H1 (cell line): ENCODE measurements around the gene P3H1. TPM values are rescaled to one million over a fixed set of nuclear protein-coding genes. Genes with fewer than 3 reads are reported as not detected.

Experiments
- CTCF ChIA-PET: fragments of 300-600 bp; sonication (Branson Sonifier 250); formaldehyde crosslinking; loops from one replicate; lab custom pipeline; 2021; ENCODE audit not compliant: partially characterized antibody; lab: Charles Lee
- POLR2A ChIA-PET: fragments of 300-600 bp; sonication (Branson Sonifier 250); formaldehyde crosslinking; loops from one replicate; lab custom pipeline; 2021; ENCODE audit warnings: inconsistent platforms; ENCODE audit not compliant: partially characterized antibody; lab: Charles Lee
- DNase-seq, 2 experiments: peaks; one replicate each; pipeline versions ENCODE4 v3.0.0 to v3.0.0-alpha.2; 2010 to 2022; ENCODE audit warnings: low spot score in 2 of 2, low read depth in 1 of 2, mixed read lengths in 1 of 2
- FAIRE-seq: peaks from 2 replicates; lab custom pipeline; 2011; peaks lifted over from hg19 to GRCh38; lab: Jason Lieb, UNC
- H2AFZ ChIP-seq: 2 replicates; pipeline ENCODE4 v1.8.1; 2012; ENCODE audit warnings: low read length, inconsistent platforms
- H2AK5ac ChIP-seq: 2 replicates; pipeline ENCODE4 v1.6.1; 2013; ENCODE audit warnings: low read depth, low read length
- H2BK120ac ChIP-seq: replicated peaks from 2 replicates; pipeline ENCODE3; 2013; ENCODE audit warnings: low read depth, low read length, inconsistent platforms
- H2BK12ac ChIP-seq: 2 replicates; pipeline ENCODE4 v1.6.1; 2013; ENCODE audit warnings: low read depth, low read length
- H2BK15ac ChIP-seq: 2 replicates; pipeline ENCODE4 v1.6.1; 2013; ENCODE audit warnings: low read length
- H2BK20ac ChIP-seq: 2 replicates; pipeline ENCODE4 v1.6.1; 2013; ENCODE audit warnings: low read length
- H2BK5ac ChIP-seq: 2 replicates; pipeline ENCODE4 v1.6.1; 2013; ENCODE audit warnings: low read depth, low read length
- H3K14ac ChIP-seq: 2 replicates; pipeline ENCODE4 v1.6.1; 2013; ENCODE audit warnings: inconsistent platforms; ENCODE audit not compliant: insufficient read length
- H3K18ac ChIP-seq: 2 replicates; pipeline ENCODE4 v1.6.1; 2013; ENCODE audit warnings: low read length; ENCODE audit errors: extremely low read depth
- H3K23ac ChIP-seq: 2 replicates; pipeline ENCODE4 v1.6.1; 2013; ENCODE audit warnings: inconsistent platforms; ENCODE audit not compliant: insufficient read length
- H3K23me2 ChIP-seq: 2 replicates; pipeline ENCODE4 v1.6.1; 2013; ENCODE audit warnings: low read depth, low read length
- H3K27ac ChIP-seq: 2 replicates; pipeline ENCODE4 v1.6.1; 2011; ENCODE audit warnings: low read depth, low read length, inconsistent platforms
- H3K27me3 ChIP-seq, 4 experiments: replicated peaks in 1 of 4; 1 replicate in 1 of 4; 2 replicates in 3 of 4; pipeline versions ENCODE4 v1.6.1 to v1.8.1; 2011 to 2013; ENCODE audit warnings: low read length in 3 of 4, mild to moderate bottlenecking in 3 of 4, inconsistent platforms in 2 of 4, mixed read lengths in 2 of 4, moderate library complexity in 1 of 4; ENCODE audit not compliant: control insufficient read depth in 3 of 4, insufficient read depth in 3 of 4; ENCODE audit errors: extremely low read depth in 1 of 4
- H3K36me3 ChIP-seq, 4 experiments: 2 replicates each; pipeline versions ENCODE4 v1.6.1 to v1.8.1; 2011 to 2013; ENCODE audit warnings: mild to moderate bottlenecking in 4 of 4, low read length in 3 of 4, moderate library complexity in 2 of 4, control low read depth in 1 of 4, inconsistent platforms in 1 of 4; ENCODE audit not compliant: insufficient read depth in 4 of 4, control insufficient read depth in 2 of 4
- H3K4ac ChIP-seq: replicated peaks from 2 replicates; pipeline ENCODE3; 2013; ENCODE audit warnings: low read length, low read depth, mixed read lengths, inconsistent platforms; ENCODE audit not compliant: insufficient read length
- H3K4me1 ChIP-seq, 4 experiments: replicated peaks in 1 of 4; 1 replicate in 1 of 4; 2 replicates in 3 of 4; pipeline versions ENCODE4 v1.6.1 to v1.8.1; 2011 to 2013; ENCODE audit warnings: low read length in 3 of 4, inconsistent platforms in 2 of 4, mixed read lengths in 1 of 4; ENCODE audit not compliant: insufficient read depth in 4 of 4, control insufficient read depth in 3 of 4
- H3K4me2 ChIP-seq, 2 experiments: 2 replicates each; pipeline versions ENCODE4 v1.6.1 to v1.8.1; 2011 to 2013; ENCODE audit warnings: low read depth in 2 of 2, low read length in 2 of 2, control low read depth in 1 of 2, inconsistent platforms in 1 of 2, mild to moderate bottlenecking in 1 of 2; ENCODE audit not compliant: insufficient read depth in 1 of 2
- H3K4me3 ChIP-seq, 4 experiments: fragments of 200-600, 300-600 bp in 1 of 4; sonication (generic), shearing (Covaris generic), sonication (Bioruptor Twin) in 1 of 4; 2 replicates each; pipeline versions ENCODE4 v1.5.1 to v1.8.1; 2011 to 2016; ENCODE audit warnings: low read length in 4 of 4, low read depth in 3 of 4, control low read depth in 2 of 4, inconsistent platforms in 2 of 4, mild to moderate bottlenecking in 2 of 4, mixed read lengths in 1 of 4, moderate library complexity in 1 of 4; ENCODE audit not compliant: insufficient read depth in 2 of 4; ENCODE audit errors: extremely low read depth in 1 of 4
- H3K56ac ChIP-seq: replicated peaks from 2 replicates; pipeline ENCODE3; 2013; ENCODE audit warnings: low read depth, mild to moderate bottlenecking, mixed read lengths, low read length, inconsistent platforms; ENCODE audit not compliant: insufficient read length
- H3K79me1 ChIP-seq: 2 replicates; pipeline ENCODE4 v1.6.1; 2013; ENCODE audit warnings: low read depth, low read length, control low read depth
- H3K79me2 ChIP-seq, 2 experiments: 2 replicates each; pipeline versions ENCODE4 v1.6.1 to v1.8.1; 2012 to 2013; ENCODE audit warnings: low read length in 2 of 2, mild to moderate bottlenecking in 2 of 2, inconsistent platforms in 1 of 2; ENCODE audit not compliant: insufficient read depth in 2 of 2, control insufficient read depth in 1 of 2
- H3K9ac ChIP-seq, 4 experiments: replicated peaks in 1 of 4; 1 replicate in 1 of 4; 2 replicates in 3 of 4; pipeline versions ENCODE4 v1.6.1 to v1.8.1; 2011 to 2013; ENCODE audit warnings: low read depth in 3 of 4, low read length in 3 of 4, control low read depth in 2 of 4, mild to moderate bottlenecking in 2 of 4, moderate library complexity in 2 of 4, inconsistent platforms in 1 of 4; ENCODE audit errors: extremely low read depth in 1 of 4
- H3K9me3 ChIP-seq, 2 experiments: 2 replicates each; pipeline versions ENCODE4 v1.6.1 to v1.8.1; 2012 to 2013; ENCODE audit warnings: mild to moderate bottlenecking in 2 of 2, moderate library complexity in 2 of 2, control low read depth in 1 of 2, inconsistent platforms in 1 of 2, low read depth in 1 of 2, low read length in 1 of 2, mixed read lengths in 1 of 2; ENCODE audit not compliant: insufficient read depth in 2 of 2
- H4K20me1 ChIP-seq, 2 experiments: replicated peaks in 1 of 2; 2 replicates each; pipeline versions ENCODE3 to v1.8.1; 2011 to 2013; ENCODE audit warnings: inconsistent platforms in 2 of 2, low read length in 2 of 2, mild to moderate bottlenecking in 1 of 2; ENCODE audit not compliant: insufficient read depth in 2 of 2, control insufficient read depth in 1 of 2
- H4K5ac ChIP-seq: 2 replicates; pipeline ENCODE4 v1.6.1; 2013; ENCODE audit warnings: low read length, low read depth, mixed read lengths, inconsistent platforms; ENCODE audit not compliant: insufficient read length
- H4K8ac ChIP-seq: 2 replicates; pipeline ENCODE4 v1.8.0; 2013; ENCODE audit warnings: mild to moderate bottlenecking, moderate library complexity, low read length, inconsistent platforms; ENCODE audit not compliant: insufficient read depth; ENCODE audit errors: extremely low read depth
- H4K91ac ChIP-seq: replicated peaks from 2 replicates; pipeline ENCODE3; 2013; ENCODE audit warnings: low read length, mixed read lengths, inconsistent platforms; ENCODE audit not compliant: insufficient read length
- RAD21 ChIP-seq, 2 experiments: IDR thresholded peaks in 1 of 2; conservative IDR thresholded peaks in 1 of 2; 2 replicates each; pipeline ENCODE4 v1.6.1; 2011; ENCODE audit warnings: low read depth in 2 of 2, low read length in 2 of 2, improper control_type of control experiment in 1 of 2, inconsistent platforms in 1 of 2, mild to moderate bottlenecking in 1 of 2, moderate library complexity in 1 of 2
- RFX5 ChIP-seq: IDR thresholded peaks from 2 replicates; pipeline ENCODE4 v1.6.1; 2011; ENCODE audit warnings: low read depth, low read length, improper control_type of control experiment, borderline replicate concordance
- TAF1 ChIP-seq: IDR thresholded peaks from 2 replicates; pipeline ENCODE4 v1.6.1; 2011; ENCODE audit warnings: mild to moderate bottlenecking, low read depth, low read length
- ZNF274 ChIP-seq: IDR thresholded peaks from 2 replicates; pipeline ENCODE4 v1.7.0; 2012; ENCODE audit warnings: low read length, borderline replicate concordance; ENCODE audit errors: extremely low read depth
- WGBS, 2 experiments: shearing (Covaris generic) in 1 of 2; methylation state at CpG; one replicate each; pipeline versions ENCODE4 v1.1.6 to v1.1.7; 2013 to 2015; ENCODE audit warnings: low lambda C conversion rate in 2 of 2, mixed read lengths in 2 of 2, inconsistent platforms in 1 of 2, low coverage in 1 of 2, missing lambda C conversion rate in 1 of 2; ENCODE audit not compliant: insufficient replicate concordance in 2 of 2, insufficient coverage in 1 of 2, insufficient read length in 1 of 2; ENCODE audit errors: extremely low coverage in 1 of 2, missing lambda C conversion rate in 1 of 2; 5-methylcytosine and 5-hydroxymethylcytosine counted together
- polyA plus RNA-seq, 7 experiments: library from polyadenylated mRNA; depleted of rRNA in 3 of 7; stranded (reverse) in 5 of 7; unstranded in 2 of 7; fragments of >200 nt in 5 of 7; fragments of 200-250 nt in 2 of 7; gene quantifications; 1 replicate in 5 of 7; 2 replicates in 1 of 7; 4 replicates in 1 of 7; pipeline versions ENCODE4 v1.2.1 to v1.2.3, GENCODE V29; 2011 to 2013; ENCODE audit warnings: missing spikeins in 2 of 7, mixed read lengths in 2 of 7
- total RNA-seq: library from RNA; stranded (reverse); fragmentation: NEBNext Ultra II Directional; extraction: Animal tissue kit (Norgen Biotek cat#: 25700); gene quantifications from 2 replicates; pipeline ENCODE4 v1.2.1, GENCODE V29; 2021
- TF ChIP-seq, protein P1 (sequence below): IDR thresholded peaks from 2 replicates; pipeline ENCODE4 v1.6.1; 2012; ENCODE audit warnings: inconsistent platforms
- TF ChIP-seq, protein P2 (sequence below): IDR thresholded peaks from 2 replicates; pipeline ENCODE4 v1.6.1; 2011; ENCODE audit warnings: low read depth, mild to moderate bottlenecking, low read length; ENCODE audit not compliant: insufficient read depth
- TF ChIP-seq, protein P3 (sequence below), 3 experiments: IDR thresholded peaks; 1 replicate in 2 of 3; 2 replicates in 1 of 3; pipeline versions ENCODE4 v1.5.1 to v1.6.1; 2011; ENCODE audit warnings: low read length in 3 of 3, mild to moderate bottlenecking in 3 of 3, inconsistent platforms in 2 of 3, low read depth in 1 of 3, moderate library complexity in 1 of 3; ENCODE audit not compliant: insufficient read depth in 1 of 3; ENCODE audit errors: control extremely low read depth in 1 of 3
- TF ChIP-seq, protein P4 (sequence below): IDR thresholded peaks from 2 replicates; pipeline ENCODE4 v1.6.1; 2011; ENCODE audit warnings: low read length, improper control_type of control experiment

P3H1 gene
- total and polyA plus RNA-seq, 2 of the 8 experiments (the other 6 are each of a cell fraction or from before 2014, with no cell fraction given) = 58.4 to 87.5 TPM

DNA sequence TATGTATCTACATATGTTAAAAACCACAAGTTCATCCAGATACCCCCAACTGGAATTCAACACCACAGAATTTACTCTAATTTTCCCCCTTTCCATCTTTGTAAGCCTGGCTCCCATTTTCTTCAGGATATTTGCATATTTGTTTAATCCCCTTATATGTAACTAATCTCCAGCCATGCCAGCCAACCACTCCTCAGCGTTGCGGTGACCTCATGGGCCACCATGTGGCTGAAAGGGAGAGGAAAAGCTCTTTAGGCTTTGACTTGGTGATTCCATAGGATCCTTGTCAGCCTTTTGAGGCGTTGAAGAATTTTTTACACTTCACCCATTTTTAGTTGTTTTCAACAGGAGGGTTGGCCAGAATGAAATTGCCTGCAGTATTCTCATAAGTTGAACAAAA is 36.8 kb downstream of the P3H1 start:
- H3K4me1 ChIP-seq = peaks cover 0 to 3% (median 0%) of the 10 kb centered on the region in 4 experiments; a peak in 1 of 7 replicates
- WGBS, 2 experiments = 85% methylated on average over 3 of the region's 3 CpGs; no CpG with 5 or more reads in 1 of the 2 experiments
- FAIRE-seq = peak; percentile 62

More for the DNA sequence above, 36.8 kb downstream of the P3H1 start:
- no peak overlapping the region for H2BK5ac ChIP-seq
- H3K23ac ChIP-seq = no peak overlapping the region
- H3K4me2 ChIP-seq = no peak overlapping the region
- no peak overlapping the region for H3K18ac ChIP-seq
- H3K23me2 ChIP-seq = no peaks in the 10 kb centered on the region
- H3K4me3 ChIP-seq = no peak overlapping the region
- H3K4ac ChIP-seq = no peak overlapping the region
- H2AFZ ChIP-seq = no peak overlapping the region
- H2AK5ac ChIP-seq = no peak overlapping the region
- no peak overlapping the region for H3K9ac ChIP-seq
- no peak overlapping the region for H4K5ac ChIP-seq
- H3K27me3 ChIP-seq = no peaks in the 10 kb centered on the region
- no peak overlapping the region for H3K56ac ChIP-seq
- H2BK15ac ChIP-seq = no peak overlapping the region
- no peaks in the 10 kb centered on the region for H3K36me3 ChIP-seq
- H3K27ac ChIP-seq = no peak overlapping the region
- H3K9me3 ChIP-seq = no peaks in the 10 kb centered on the region
- ChIA-PET CTCF (interaction anchor here (0.6 to 1.5 kb wide), 5 partner anchors 11 to 950 kb away, joined by 3 to 6 read pairs (median 3); no protein-coding TSS in a partner anchor), POLR2A (interaction anchor here (0.7 to 1.6 kb wide), 4 partner anchors 9 to 47 kb away, joined by 3 to 5 read pairs (median 4); partner anchors contain the start of gene YBX1)
- H3K79me2 ChIP-seq = no peaks in the 10 kb centered on the region
- H2BK20ac ChIP-seq = no peak overlapping the region
- H4K20me1 ChIP-seq = no peaks in the 10 kb centered on the region
- H2BK120ac ChIP-seq = no peak overlapping the region
- no peaks in the 10 kb centered on the region for H3K79me1 ChIP-seq
- no peak overlapping the region for H3K14ac ChIP-seq
- H2BK12ac ChIP-seq = no peak overlapping the region
- no peak overlapping the region for H4K91ac ChIP-seq
- no peak overlapping the region for H4K8ac ChIP-seq
- DNase-seq = no peak
- TF ChIP-seq, protein P1, sequence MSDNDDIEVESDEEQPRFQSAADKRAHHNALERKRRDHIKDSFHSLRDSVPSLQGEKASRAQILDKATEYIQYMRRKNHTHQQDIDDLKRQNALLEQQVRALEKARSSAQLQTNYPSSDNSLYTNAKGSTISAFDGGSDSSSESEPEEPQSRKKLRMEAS = peak; percentile 61; the same call in 1 of the 2 replicates
- TF ChIP-seq ZNF274 = no peak
- TF ChIP-seq, protein P2, sequence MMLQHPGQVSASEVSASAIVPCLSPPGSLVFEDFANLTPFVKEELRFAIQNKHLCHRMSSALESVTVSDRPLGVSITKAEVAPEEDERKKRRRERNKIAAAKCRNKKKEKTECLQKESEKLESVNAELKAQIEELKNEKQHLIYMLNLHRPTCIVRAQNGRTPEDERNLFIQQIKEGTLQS = no peak
- TF ChIP-seq TAF1 = no peak
- peak in 1 of 2 experiments; percentile 33; a peak in 1 of 4 replicates for TF ChIP-seq RAD21 (IDR thresholded peaks at IDR 0.05 in 1 of 2, conservative IDR thresholded peaks at IDR 0.05 in 1 of 2; ENCODE audit: low read depth in 2 of 2, low read length in 2 of 2)
- peak; percentile 71 for TF ChIP-seq RFX5
- TF ChIP-seq, protein P3, sequence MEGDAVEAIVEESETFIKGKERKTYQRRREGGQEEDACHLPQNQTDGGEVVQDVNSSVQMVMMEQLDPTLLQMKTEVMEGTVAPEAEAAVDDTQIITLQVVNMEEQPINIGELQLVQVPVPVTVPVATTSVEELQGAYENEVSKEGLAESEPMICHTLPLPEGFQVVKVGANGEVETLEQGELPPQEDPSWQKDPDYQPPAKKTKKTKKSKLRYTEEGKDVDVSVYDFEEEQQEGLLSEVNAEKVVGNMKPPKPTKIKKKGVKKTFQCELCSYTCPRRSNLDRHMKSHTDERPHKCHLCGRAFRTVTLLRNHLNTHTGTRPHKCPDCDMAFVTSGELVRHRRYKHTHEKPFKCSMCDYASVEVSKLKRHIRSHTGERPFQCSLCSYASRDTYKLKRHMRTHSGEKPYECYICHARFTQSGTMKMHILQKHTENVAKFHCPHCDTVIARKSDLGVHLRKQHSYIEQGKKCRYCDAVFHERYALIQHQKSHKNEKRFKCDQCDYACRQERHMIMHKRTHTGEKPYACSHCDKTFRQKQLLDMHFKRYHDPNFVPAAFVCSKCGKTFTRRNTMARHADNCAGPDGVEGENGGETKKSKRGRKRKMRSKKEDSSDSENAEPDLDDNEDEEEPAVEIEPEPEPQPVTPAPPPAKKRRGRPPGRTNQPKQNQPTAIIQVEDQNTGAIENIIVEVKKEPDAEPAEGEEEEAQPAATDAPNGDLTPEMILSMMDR (IDR thresholded peaks at IDR 0.05; ENCODE audit: control extremely low read depth in 1 of 3, insufficient read depth in 1 of 3, low read depth in 1 of 3, low read length in 3 of 3) = peak in 1 of 3 experiments; percentile 5; a peak in 1 of 4 replicates
- TF ChIP-seq, protein P4, sequence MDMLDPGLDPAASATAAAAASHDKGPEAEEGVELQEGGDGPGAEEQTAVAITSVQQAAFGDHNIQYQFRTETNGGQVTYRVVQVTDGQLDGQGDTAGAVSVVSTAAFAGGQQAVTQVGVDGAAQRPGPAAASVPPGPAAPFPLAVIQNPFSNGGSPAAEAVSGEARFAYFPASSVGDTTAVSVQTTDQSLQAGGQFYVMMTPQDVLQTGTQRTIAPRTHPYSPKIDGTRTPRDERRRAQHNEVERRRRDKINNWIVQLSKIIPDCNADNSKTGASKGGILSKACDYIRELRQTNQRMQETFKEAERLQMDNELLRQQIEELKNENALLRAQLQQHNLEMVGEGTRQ = no peak
